Measurements from ENCODE around the gene MARS1. TPM values are rescaled to one million over a fixed set of nuclear protein-coding genes. Genes with fewer than 3 reads are reported as not detected.
"Not testable (repeated sequence)": the region's sequence is repeated elsewhere in the genome, so short reads cannot be mapped to it uniquely, and the experiment has no call there.

Gene MARS1
- total RNA-seq, 1 donor from 2014 or later = 350 TPM

DNA sequence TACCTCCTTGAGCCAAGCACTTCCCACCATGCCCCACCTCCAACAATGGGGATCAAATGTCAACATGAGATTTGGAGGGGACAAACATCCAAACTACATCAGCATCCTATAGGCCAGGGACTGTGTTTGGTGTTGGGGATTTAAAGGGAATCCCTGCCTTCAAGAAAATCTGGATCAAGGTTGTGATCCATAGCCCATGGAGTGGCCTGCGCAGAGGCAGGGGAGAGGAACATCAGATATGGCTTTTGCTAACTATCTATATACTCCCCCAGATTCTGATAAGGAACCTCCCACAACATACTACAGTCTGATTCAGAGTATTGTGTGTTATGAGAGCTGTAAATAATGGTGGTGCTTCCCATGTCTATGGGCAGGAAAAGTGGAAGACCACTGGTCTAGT, 67.0 kb downstream of the MARS1 start:
- no peak overlapping the region for H3K4me3 Mint-ChIP-seq (ENCODE audit: unreplicated experiment)

GRCh38 chr12:57558864-57559263, 71.0 kb downstream of the MARS1 start:
- peaks cover 8% of the 10 kb centered on the region for H3K36me3 Mint-ChIP-seq (ENCODE audit: low read depth)
- no peak for TF ChIP-seq CTCF (IDR thresholded peaks at IDR 0.05)
- H3K4me3 Mint-ChIP-seq (ENCODE audit: unreplicated experiment) = no peak overlapping the region
- no peak overlapping the region for H3K27ac Mint-ChIP-seq (ENCODE audit: unreplicated experiment)
- no peaks in the 10 kb centered on the region for H3K9me3 Mint-ChIP-seq (ENCODE audit: low read depth)
- peaks cover 8% of the 10 kb centered on the region for H3K27me3 Mint-ChIP-seq (ENCODE audit: low read depth)
- H3K4me1 Mint-ChIP-seq (ENCODE audit: low read depth) = peaks cover 2% of the 10 kb centered on the region
- DNase-seq (ENCODE audit: low spot score) = no peak

More for the DNA sequence above, 67.0 kb downstream of the MARS1 start:
- H3K4me1 Mint-ChIP-seq (ENCODE audit: low read depth) = peaks cover 39% of the 10 kb centered on the region
- no peak overlapping the region for H3K27ac Mint-ChIP-seq (ENCODE audit: unreplicated experiment)
- H3K27me3 Mint-ChIP-seq (ENCODE audit: low read depth) = no peaks in the 10 kb centered on the region
- H3K9me3 Mint-ChIP-seq (ENCODE audit: low read depth) = no peaks in the 10 kb centered on the region
- no peak for DNase-seq (ENCODE audit: low spot score)
- H3K36me3 Mint-ChIP-seq (ENCODE audit: low read depth) = peaks cover 4% of the 10 kb centered on the region
- no peak for TF ChIP-seq CTCF (IDR thresholded peaks at IDR 0.05)

GRCh38 chr12:57560516-57560915, 72.6 kb downstream of the MARS1 start:
- H3K27me3 Mint-ChIP-seq (ENCODE audit: low read depth) = peaks cover 8% of the 10 kb centered on the region
- H3K4me1 Mint-ChIP-seq (ENCODE audit: low read depth) = no peaks in the 10 kb centered on the region
- peaks cover 12% of the 10 kb centered on the region for H3K36me3 Mint-ChIP-seq (ENCODE audit: low read depth)
- H3K4me3 Mint-ChIP-seq (ENCODE audit: unreplicated experiment) = no peak overlapping the region
- H3K27ac Mint-ChIP-seq (ENCODE audit: unreplicated experiment) = no peak overlapping the region
- no peak for TF ChIP-seq CTCF (IDR thresholded peaks at IDR 0.05)
- H3K9me3 Mint-ChIP-seq (ENCODE audit: low read depth) = no peaks in the 10 kb centered on the region
- no peak for DNase-seq (ENCODE audit: low spot score)

DNA sequence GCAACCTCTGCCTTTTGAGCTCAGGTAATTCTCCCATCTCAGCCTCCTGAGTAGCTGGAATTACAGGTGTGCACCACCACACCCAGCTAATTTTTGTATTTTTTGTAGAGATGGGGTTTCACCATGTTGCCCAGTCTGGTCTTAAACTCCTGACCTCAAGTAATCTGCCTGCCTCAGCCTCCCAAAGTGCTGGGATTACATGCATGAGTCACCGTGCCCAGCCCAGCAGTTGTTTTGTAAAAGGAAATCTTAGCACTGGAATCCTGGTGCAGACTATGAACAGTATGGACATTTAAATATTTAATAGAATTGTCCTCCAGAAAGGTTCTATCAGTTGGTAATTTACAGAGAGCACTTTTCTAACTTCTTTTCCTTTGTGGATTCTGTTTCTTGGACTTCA, 73.2 kb downstream of the MARS1 start:
- not testable (repeated sequence) for H3K4me1 Mint-ChIP-seq (ENCODE audit: low read depth); H3K27ac Mint-ChIP-seq (ENCODE audit: unreplicated experiment); H3K9me3 Mint-ChIP-seq (ENCODE audit: low read depth); H3K27me3 Mint-ChIP-seq (ENCODE audit: low read depth); DNase-seq (ENCODE audit: low spot score); H3K4me3 Mint-ChIP-seq (ENCODE audit: unreplicated experiment)
- H3K36me3 Mint-ChIP-seq (ENCODE audit: low read depth) = peaks cover 12% of the 10 kb centered on the region

DNA sequence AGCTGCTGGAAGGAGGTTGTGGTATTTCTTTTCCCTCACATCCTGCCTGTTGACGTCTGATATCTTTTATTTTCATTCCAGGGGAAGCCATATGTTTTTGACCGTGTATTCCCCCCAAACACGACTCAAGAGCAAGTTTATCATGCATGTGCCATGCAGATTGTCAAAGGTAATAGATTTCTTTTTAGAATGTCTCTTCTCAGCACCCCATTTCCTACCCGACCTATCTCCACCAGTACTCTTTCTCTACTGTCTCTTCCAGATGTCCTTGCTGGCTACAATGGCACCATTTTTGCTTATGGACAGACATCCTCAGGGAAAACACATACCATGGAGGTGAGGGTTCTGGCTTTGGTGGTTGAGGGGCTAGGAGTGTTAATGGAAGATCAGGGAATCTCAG, 75.5 kb downstream of the MARS1 start:
- TF ChIP-seq CTCF (IDR thresholded peaks at IDR 0.05) = no peak
- no peak overlapping the region for H3K4me3 Mint-ChIP-seq (ENCODE audit: unreplicated experiment)
- H3K27me3 Mint-ChIP-seq (ENCODE audit: low read depth) = peaks cover 8% of the 10 kb centered on the region
- H3K36me3 Mint-ChIP-seq (ENCODE audit: low read depth) = peaks cover 16% of the 10 kb centered on the region
- H3K4me1 Mint-ChIP-seq (ENCODE audit: low read depth) = no peaks in the 10 kb centered on the region
- H3K9me3 Mint-ChIP-seq (ENCODE audit: low read depth) = no peaks in the 10 kb centered on the region
- H3K27ac Mint-ChIP-seq (ENCODE audit: unreplicated experiment) = no peak overlapping the region
- no peak for DNase-seq (ENCODE audit: low spot score)

DNA sequence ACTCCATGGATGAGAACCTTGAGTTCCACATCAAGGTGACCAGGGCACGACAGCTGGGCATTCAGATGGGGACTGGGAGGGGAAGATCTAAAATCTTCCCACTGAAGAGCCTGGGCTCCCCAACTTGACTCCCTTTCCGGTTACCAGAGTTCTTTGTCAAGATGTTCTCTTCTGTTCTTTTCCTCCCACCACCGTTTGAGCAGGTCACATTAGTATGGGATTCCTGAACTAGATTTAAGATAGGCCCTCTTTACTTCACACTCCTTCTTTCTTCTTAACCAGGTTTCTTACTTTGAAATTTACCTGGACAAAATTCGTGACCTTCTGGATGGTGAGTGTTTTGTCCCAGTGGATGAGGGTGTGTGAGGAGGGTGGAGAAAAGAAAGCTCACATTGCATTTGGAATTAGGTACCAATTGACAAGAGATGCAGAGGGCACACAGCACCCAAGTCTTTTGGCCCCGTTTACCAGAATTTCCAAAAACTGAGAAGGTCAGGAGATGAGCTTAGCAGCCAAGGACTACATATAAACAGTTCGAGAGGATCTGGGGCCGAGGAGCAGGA, 76.4 kb downstream of the MARS1 start:
- H3K4me3 Mint-ChIP-seq (ENCODE audit: unreplicated experiment) = no peak overlapping the region
- DNase-seq (ENCODE audit: low spot score) = no peak
- TF ChIP-seq CTCF (IDR thresholded peaks at IDR 0.05) = no peak
- peaks cover 24% of the 10 kb centered on the region for H3K36me3 Mint-ChIP-seq (ENCODE audit: low read depth)
- peaks cover 8% of the 10 kb centered on the region for H3K27me3 Mint-ChIP-seq (ENCODE audit: low read depth)
- no peak overlapping the region for H3K27ac Mint-ChIP-seq (ENCODE audit: unreplicated experiment)
- no peaks in the 10 kb centered on the region for H3K4me1 Mint-ChIP-seq (ENCODE audit: low read depth)
- H3K9me3 Mint-ChIP-seq (ENCODE audit: low read depth) = no peaks in the 10 kb centered on the region

All from chondrocyte (in vitro differentiated cells).